Measurements from ENCODE around the gene NXPE3.
"Not testable (repeated sequence)": the region's sequence is repeated elsewhere in the genome, so short reads cannot be mapped to it uniquely, and the experiment has no call there.

NXPE3 gene
- total RNA-seq, result 99.1 reads per million, percentile 82 among the genes with 10 or more reads in this experiment

DNA sequence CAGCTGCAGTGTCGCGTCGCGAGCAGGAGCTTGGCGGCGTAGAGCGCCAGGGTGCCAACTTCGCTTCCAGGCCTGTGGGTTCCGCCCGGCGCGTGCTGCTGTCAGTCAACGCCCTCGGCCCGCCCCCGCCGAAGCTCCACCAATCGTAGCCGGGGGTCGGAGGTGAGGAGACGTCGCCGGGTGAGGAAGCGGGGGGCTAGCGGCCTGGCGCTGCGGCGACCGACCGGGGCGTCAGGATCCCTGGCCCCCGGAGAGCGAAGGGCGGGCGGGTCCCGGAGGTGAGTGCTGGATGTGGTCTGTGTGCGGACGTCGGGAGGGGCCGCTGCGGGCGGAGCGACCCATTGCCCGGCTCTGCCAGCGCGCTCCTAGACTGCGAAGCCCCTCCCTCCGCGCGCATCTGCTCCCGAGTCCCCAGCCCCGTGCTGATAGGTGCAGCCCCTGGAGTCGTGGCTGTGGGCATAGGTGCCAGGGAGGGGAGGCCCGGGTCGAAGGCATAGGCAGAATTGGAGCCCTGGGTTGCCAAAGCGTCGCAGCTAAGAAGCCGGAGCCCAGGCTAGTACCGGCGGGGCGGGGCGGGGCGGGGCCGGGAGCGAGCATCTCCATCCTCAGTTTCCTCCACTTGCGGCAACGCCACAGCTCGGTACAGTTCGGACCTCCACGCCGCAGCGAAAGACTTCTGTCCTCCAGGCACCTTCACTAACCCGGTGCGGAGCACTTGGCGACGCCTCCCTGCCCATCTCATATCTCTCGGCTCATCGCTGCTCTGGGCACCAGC, at the start of gene NXPE3:
NXPE3 (plus strand) TSS at position 165 of the 775 bp plus-strand sequence. CDS start 6,386 bp downstream, outside the sequence.
- DNase-seq, result peak; percentile 93

DNA sequence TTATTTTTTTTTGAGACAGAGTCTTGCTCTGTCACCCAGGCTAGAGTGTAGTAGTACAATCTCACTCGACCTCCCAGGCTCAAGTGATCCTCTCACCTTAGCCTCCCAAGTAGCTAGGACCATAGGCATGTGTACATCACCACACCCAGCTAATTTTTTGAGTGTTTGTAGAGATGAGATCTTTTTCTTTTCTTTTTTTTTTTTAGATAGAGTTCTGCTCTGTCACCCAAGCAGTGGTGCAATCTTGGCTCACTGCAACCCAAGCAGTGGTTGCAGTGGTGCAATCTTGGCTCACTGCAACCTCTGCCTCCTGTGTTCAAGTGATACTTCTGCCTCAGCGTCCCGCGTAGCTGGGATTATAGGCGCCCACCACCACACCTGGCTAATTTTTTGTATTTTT, 49.4 kb upstream of the NXPE3 start:
- no peak for DNase-seq

- DNase-seq, result no peak
Measured at GRCh38 chr3:101730839-101731238, 48.2 kb upstream of the NXPE3 start.

DNA sequence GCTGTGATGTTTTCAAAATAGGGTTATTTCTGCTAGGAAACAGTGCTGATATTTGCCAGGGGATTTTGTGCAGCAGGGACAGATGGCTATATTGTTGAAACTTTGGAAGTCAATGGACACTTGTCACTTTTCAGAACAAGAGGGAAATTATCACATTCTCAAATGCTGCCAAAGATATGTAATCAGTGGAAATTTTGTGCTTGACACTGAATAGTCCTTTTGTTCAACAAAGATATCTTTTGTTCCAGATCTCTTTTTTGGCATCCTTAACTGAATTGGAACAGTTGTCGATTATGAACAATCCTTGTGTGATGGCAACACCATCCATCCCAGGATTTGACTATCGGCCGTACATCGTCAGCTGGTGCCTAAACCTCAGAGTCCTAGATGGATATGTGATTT, 46.8 kb upstream of the NXPE3 start:
- DNase-seq, result no peak

DNA sequence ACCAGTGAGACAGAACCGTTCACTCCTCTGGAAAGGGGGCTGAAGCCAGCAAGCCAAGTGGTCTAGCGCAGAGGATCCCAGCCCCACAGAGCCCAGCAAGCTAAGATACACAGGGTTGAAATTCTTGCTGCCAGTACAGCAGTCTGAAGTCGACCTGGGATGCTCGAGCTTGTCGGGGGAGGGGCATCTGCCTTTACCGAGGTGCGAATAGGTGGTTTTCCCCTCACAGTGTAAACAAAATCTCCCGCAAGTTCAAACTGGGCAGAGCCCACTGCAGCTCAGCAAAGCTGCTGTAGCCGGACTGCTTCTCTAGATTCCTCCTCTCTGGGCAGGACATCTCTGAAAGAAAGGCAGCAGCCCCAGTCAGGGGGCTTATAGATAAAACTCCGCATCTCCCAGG, 43.2 kb upstream of the NXPE3 start:
- no peak for DNase-seq

- not testable (repeated sequence) for DNase-seq
Measured at GRCh38 chr3:101741914-101742313, 37.1 kb upstream of the NXPE3 start.

GRCh38 chr3:101744811-101745210, 34.2 kb upstream of the NXPE3 start:
- DNase-seq, result no peak

- not testable (repeated sequence) for DNase-seq
Measured at GRCh38 chr3:101745934-101746333, 33.1 kb upstream of the NXPE3 start.

DNA sequence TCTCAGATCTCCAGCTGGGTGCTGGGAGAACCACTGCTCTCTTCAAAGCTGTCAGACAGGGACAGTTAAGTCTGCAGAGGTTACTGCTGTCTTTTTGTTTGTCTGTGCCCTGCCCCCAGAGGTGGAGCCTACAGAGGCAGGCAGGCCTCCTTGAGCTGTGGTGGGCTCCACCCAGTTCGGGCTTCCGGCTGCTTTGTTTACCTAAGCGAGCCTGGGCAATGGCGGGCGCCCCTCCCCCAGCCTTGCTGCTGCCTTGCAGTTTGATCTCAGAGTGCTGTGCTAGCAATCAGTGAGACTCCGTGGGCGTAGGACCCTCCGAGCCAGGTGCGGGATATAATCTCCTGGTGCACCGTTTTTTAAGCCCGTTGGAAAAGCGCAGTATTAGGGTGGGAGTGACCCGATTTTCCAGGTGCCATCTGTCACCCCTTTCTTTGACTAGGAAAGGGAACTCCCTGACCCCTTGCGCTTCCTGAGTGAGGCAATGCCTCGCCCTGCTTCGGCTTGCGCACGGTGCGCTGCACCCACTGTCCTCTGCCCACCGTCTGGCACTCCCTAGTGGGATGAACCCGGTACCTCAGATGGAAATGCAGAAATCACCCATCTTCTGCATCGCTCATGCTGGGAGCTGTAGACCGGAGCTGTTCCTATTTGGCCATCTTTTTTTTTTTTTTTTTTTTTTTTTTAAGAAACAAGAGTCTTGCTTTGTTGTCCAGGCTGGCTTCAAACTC, 25.5 kb upstream of the NXPE3 start:
- not testable (repeated sequence) for DNase-seq

DNA sequence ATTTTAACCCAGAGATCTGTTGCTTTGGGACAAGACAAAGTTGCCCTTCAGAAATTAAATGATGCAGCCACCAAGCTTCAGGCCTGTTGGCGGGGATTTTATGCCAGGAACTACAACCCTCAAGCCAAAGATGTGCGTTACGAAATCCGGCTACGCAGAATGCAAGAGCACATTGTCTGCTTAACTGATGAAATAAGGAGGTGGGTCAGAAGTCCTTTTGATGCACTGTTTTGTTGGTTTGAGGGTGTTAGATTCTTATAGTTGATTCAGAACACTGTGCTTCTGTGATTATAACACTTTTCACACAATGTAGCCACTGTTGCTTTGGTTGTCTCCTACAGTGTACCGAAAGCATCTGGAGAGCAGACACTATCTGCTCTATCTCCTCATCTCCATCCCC, 20.8 kb upstream of the NXPE3 start:
- DNase-seq, result no peak

GRCh38 chr3:101762041-101762646, 16.9 kb upstream of the NXPE3 start:
- no peak for DNase-seq

- DNase-seq, result not testable (repeated sequence)
Measured at GRCh38 chr3:101777745-101778281, 1.2 kb upstream of the NXPE3 start.

DNA sequence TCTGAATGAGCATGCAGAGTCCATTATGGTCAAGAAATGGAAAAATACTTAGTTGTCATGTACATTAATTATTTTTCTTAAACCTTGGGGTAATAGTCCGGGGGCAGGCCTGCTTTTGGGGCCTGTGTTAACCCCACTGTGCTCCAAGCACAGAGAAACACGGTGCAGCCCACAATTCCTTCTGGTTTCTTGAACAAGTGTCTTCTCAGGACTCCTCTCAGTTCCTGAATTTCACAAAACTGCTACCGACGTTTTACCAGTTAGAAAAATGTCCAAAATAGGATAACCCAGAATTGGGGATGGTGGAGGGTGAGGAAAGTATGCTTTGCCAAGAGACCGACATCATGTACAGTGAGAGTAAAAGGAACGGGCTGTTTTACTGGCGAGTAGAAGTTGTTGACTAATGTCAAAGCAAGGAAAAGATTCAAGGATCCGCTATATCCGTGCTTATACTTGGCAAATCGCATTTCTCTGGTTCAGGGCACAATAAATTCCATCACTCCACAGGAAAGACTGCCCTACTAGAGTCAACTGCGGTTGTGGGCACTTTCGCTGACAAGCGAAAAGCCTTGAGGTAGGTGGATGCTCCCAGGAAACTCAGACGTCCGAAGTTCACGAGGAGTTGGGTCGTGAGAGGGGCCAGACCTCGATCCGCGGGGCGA, 495 bp upstream of the NXPE3 start:
- no peak for DNase-seq

GRCh38 chr3:101779822-101780381, 891 bp downstream of the NXPE3 start:
- no peak for DNase-seq

DNA sequence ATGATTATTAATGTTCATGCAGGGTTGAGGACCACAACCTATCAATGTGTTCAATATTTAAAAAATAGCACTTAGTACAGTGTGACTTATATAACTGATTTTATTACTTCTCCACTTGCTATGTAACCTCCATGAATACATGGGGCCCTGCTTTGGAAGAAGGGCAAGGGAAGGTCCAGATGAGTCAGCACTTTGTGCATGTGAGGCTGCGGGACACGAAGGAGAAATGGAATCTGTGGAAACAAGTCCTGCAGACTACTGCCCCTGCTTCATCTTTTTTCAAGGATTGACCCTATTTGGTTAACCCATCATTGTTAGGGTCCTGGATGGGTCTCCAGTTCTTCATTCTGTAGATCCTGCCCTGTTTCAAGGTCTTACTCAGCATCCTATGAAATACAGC, 1.6 kb downstream of the NXPE3 start:
- no peak for DNase-seq

GRCh38 chr3:101781166-101781565, 2.2 kb downstream of the NXPE3 start:
- DNase-seq, result no peak

GRCh38 chr3:101784855-101785613, 6.0 kb downstream of the NXPE3 start:
- DNase-seq, result no peak

GRCh38 chr3:101791778-101792177, 12.8 kb downstream of the NXPE3 start:
- DNase-seq, result no peak

DNA sequence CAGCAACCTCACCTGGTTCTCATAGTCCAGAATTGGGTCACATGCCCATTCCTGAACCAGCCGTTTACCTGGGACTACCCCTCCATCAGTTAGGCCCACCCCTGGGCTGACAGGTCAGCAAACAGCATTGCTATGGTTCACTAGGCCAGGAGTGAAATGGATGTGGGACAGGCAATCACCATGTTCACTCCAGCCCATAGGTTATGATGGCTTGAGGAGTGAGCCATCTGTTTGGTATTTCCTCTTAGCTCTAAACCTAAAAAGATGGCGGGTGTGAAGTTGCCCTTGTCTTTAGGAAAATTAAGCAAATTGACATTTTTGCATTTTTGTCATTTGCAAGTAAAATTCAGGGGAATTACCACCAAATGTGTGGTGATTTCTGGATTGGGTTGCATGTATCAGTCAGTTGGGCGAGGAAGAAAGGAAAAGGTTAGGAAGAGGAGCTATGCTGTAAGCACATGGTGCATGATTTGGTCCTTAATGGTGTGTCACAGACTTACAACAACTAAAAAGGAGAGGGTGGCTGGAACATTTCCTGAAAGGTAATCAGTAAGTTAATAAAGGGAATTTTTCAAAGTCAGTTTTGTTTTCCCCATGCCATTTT, 17.2 kb downstream of the NXPE3 start:
- DNase-seq, result no peak

DNA sequence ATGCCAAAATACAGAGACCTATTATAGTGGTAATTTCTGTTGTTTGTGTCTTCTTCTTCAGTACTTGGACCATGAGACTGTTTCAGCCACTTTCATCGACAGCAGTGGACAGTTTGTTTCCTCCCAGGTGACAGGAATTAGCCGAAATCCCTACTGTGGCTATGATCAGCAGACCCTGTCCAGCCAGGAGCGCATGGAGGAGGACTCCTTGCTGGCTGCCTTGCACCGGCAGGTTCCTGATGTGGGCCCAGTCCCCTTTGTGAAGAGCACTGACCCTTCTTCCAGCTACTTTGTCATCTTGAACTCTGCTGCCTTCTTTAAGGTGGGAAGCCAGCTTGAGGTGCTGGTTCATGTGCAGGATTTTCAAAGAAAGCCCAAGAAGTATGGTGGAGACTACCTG, 22.2 kb downstream of the NXPE3 start:
- no peak for DNase-seq

DNA sequence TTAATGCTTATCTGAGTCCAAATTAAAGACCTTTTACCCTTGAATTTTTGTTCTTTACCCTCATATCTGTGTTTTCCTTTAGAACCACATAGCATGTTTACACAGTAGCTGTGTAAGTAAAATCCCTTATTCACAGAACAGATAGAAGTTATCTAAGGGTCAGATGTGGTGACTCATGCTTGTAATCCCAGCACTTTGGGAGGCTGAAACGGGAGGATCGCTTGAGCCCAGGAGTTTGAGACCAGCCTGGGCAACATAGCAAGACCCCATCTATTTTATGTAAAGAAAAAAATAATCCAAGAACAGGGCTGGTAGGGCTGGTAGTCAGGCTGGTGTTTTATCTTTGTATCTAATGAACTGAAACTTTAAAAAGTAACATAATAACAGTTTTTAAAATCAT, 23.2 kb downstream of the NXPE3 start:
- no peak for DNase-seq
